COLO668 (cell line): ENCODE results near the gene IL12A.

Experiments
- DNase-seq: peaks from one replicate; lab custom pipeline; 2025; ENCODE audit not compliant: unreplicated experiment; lab: John Stamatoyannopoulos, UW

Gene IL12A

DNA sequence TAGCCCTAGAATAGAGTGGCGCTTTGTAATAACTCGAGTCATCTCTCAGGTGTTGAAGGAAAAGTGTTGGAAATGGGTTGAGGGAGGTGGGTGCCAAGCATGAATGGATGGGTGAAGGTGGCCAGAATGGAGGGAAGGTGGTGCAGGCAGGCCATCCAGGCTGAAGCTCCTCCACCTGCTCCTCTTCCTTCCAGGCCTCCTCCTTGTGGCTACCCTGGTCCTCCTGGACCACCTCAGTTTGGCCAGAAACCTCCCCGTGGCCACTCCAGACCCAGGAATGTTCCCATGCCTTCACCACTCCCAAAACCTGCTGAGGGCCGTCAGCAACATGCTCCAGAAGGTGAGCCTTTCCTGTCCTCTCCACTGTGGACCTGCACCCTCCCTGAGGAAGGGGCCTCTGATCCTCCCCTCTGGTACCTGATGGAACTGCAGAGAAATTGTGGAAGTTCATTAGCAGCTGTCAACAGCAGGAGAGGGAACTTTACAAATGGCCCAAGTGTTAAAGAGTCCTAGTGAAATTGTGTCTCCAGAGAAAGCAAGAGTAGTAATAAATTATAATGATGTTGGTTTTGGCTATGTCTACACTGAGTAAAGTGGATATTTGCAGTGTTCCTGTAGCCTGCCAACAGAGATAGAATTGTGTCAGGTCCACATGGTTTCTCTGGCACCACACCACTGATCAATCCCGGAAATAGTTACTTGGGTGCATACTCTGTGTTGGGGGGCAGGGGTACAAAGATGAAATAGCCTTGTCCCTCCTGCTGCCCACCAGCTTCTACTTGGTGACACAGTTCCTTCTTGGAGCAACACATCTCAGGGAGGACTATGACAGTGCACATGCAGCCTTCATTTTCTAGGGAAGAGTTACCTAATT is 1.6 kb downstream of the IL12A start:
- no peak for DNase-seq

GRCh38 chr3:159991591-159991990 is 3.0 kb downstream of the IL12A start:
- no peak for DNase-seq

- no peak for DNase-seq
Measured at GRCh38 chr3:159992589-159992988, 4.0 kb downstream of the IL12A start.

DNA sequence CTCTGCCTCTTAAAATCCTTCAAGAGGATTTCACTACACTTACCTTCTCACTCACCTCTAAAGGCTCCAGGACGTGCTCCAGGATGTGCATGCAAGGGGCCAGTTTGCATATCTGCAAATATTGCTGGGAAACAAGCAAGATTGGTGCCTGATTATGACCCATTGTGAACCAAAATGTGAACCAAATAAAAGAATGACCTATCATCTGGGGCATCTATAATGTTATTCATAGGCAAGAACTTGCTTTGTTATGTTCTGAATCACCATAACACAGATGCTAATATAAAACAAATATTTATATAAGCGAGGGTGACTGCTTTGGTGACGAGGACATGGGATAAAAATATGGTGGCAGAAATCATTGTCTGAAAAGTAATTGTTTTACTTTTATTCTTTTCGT is 5.5 kb downstream of the IL12A start:
- no peak for DNase-seq

DNA sequence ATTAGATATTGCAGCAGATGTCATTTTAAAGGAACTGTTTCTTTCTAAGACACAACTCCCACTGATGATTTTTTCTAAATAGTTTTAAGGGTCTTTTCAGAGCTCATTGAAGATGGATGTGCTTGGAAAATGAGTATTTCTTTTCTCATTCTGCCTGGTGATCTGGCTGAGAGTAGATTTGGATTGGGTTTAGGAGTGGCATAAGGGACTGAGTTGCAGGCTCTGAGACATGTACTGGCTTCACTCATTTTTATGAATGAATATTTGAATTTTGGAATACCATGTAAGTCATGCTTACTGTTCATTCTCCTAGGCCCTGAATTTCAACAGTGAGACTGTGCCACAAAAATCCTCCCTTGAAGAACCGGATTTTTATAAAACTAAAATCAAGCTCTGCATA is 6.5 kb downstream of the IL12A start:
- no peak for DNase-seq

DNA sequence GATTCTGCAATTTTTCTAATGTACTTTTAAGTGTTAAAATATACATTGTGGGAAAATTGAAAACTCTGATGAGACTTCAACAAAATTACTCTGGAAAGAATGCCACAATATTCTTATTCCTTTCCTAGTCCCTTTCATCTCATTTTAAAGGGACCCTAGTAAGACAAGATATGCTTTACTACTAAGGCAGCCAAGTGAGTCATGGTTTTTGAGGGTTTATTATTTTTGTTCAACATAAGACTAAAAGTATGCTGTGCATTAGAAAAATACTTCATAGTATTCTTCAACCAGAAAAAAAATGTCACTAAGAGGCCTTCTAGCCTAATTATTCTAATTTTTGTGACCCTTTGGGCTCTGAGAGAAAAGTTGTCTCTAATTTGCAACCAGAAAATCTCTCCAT is 7.4 kb downstream of the IL12A start:
- DNase-seq, result no peak

DNA sequence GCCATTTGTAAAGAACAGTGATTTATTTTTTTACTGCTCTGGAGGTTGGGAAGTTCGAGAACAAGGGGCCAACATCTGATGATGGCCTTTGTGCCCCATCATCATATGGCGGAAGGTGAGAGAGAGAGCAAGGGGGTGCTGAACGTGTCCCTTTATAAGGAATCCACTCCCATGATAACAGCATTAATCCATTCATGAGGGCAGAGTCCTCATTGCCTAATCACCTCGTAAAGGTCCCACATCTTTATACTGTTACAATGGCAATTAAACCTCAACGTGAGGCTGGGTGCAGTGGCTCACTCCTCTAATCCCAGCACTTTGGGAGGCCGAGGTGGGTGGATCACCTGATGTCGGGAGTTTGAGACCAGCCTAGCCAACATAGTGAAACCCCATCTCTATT is 8.3 kb downstream of the IL12A start:
- DNase-seq, result no peak

DNA sequence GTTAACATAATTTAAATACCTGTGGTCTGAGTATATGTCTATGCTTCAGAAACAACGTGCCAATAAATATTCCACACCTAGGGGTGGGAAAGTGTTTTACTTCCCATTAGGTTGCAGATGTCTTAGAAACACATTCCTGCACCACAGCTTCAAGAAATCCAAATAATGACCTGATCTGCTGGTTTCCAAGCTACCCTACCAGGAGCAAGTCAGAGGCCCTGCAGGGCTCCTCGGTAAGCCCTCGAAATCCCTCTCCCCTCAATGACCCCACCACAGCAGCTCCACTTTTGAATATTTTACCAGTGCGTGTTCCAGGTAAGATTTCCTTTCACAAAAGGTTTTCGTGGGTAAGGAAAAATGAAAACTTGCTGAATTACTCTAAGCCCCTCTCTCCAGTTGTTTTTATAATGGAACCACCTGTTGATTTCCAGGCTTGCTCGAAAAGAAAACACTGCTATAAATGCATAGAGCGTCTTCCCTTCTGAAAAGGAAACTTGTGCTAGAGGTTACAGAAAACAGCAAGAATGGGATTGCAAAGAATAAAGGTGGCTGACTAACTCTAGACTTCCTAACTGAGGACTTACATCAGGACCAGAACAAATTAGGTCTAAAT is 12.6 kb downstream of the IL12A start:
- no peak for DNase-seq

DNA sequence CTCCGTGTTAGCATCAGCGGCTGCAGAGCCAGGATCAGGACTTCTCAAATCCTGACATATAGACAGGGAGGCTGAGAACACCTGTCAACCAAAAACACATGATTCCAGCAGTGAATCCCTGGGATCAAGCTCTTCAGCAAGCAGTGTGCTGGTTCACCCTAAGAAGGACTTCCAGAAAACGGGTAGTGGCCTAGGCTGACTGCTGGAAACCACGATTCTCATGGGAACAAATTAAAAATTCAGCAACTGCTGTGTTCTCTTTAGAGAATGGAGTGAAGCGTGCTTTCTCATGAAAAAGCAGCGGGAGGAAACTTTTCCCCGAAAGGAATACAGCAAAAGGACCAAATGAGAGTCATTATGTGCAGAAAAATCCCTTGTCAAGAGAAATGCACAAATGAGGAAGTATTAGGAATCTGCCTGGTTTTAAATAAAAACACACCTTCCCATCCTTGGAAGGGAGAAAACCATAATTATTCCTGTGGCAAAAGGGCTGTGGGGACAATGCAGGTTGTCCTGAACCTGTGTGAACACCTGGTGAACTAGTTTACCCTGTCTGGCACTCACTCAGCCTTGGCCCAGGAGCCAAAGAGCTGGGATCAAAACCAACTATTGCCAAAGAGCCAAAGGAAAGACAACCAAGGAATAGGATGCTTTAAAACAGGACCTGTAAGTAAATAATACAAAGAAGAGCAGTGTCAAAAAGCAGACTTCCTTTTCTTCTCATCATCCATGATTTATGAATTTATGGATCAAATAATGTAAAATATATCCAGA is 13.4 kb downstream of the IL12A start:
- DNase-seq, result no peak

DNA sequence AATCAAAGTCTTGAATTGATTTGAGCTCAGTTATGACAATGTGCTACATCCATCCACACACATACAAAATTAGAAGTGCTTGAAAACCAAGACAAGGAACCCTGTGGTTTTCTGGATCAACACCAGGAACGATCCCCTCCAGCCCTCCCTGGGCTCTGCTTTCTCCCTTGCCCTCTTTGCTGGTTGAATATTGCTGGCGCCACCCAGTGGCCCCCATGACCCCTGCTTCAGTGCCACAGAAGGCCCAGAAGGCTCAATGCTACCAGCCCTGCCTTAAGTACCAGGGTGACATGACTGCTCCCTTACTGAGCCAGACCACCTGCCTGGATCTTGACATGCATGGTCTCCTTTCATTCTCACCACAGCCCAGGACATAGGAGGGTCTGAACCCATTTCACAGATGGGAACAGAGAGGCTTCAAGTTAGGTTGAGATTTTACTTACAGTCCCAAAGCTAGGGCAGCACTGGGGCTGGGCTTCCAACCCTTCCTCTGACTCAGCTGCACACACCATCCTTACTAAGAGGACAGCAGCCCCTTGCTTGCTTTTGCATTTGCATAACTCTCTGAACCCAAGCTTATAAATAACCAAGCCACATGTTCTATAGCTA is 15.0 kb downstream of the IL12A start:
- peak; percentile 42 for DNase-seq

GRCh38 chr3:160005004-160005403 is 16.4 kb downstream of the IL12A start:
- DNase-seq, result no peak

GRCh38 chr3:160006282-160007163 is 17.9 kb downstream of the IL12A start:
- peak; percentile 17 for DNase-seq

DNA sequence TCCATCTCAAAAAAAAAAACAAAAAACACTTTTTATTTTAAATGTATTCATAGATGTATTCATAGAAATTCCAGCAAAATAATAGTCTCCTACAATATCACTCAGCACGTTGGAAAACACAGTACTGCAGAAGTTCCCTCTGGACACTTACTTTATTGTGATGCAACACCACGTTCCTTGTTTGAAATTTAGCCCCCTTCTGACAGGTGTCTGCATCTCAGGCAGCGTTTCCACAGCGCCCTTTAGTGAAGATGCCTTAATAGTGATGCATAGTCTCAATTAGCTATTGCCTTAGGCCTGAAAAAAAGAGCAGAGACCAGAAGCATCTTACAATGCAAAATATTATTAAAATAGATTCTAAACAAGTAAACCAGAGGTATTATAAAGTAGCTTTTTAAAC is 20.3 kb downstream of the IL12A start:
- no peak for DNase-seq

DNA sequence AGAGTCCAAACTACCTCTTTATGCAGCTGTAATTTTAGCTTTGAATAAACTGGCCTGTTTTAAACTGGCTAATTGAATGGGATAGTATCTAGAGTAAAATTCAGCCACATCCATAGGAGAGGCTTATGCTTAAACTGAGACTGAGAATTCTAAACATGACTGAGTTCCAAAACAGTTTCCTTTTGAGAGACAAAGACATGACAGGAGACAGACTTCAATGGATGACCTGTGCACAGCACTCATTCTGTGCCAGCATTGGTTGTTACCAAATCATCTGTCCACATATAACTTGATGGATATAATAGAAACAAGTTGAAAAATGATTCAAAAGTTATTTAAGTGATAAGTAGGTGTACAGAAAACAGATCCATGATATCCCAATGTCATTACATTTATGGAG is 20.9 kb downstream of the IL12A start:
- DNase-seq, result no peak

- no peak for DNase-seq
Measured at GRCh38 chr3:160010578-160010977, 21.9 kb downstream of the IL12A start.

GRCh38 chr3:160012108-160012507 is 23.5 kb downstream of the IL12A start:
- DNase-seq, result no peak

DNA sequence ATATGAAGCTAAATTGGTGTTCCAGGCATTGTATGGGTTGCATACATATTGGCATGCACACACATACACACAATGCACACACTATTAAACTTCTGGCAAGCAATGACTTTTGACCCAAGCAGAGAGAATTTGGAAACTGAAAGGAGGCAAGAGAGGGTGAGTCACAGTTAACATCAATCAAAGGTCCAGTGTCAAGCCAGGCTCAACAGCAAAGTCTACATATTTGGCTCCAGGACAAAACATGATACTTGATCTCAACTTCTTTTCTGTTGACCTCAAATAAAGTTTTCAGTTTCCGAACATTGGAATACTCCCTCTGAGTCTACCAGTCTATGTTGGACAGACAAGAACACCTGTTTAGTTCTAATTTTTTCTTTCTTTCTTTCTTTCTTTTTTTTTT is 28.3 kb downstream of the IL12A start:
- no peak for DNase-seq

- peak; percentile 36 for DNase-seq
Measured at GRCh38 chr3:160018959-160019358, 30.3 kb downstream of the IL12A start.

GRCh38 chr3:160020057-160020711 is 31.5 kb downstream of the IL12A start:
- no peak for DNase-seq

- DNase-seq, result no peak
Measured at GRCh38 chr3:160022068-160022467, 33.4 kb downstream of the IL12A start.
